ENCODE measurements around the gene PLEKHD1.

- TF ChIP-seq CTCF (IDR thresholded peaks at IDR 0.05; ENCODE audit: insufficient read depth, low read depth, low read length) (peak; percentile 47), EZH2 (IDR thresholded peaks at IDR 0.05; ENCODE audit: insufficient read depth, low read length) (no peak)
Measured at GRCh38 chr14:69475194-69475818, 9.2 kb upstream of the PLEKHD1 start.
